Sigmoid colon (tissue), 7 donors: Measurements from ENCODE around the gene LSM11. TPM values are rescaled to one million over a fixed set of nuclear protein-coding genes. Genes with fewer than 3 reads are reported as not detected.

Source experiments
- DNase-seq: peaks from one replicate; pipeline ENCODE4 v3.0.0-alpha.2; 2019
- H3K27ac ChIP-seq, 4 donors: fragments of 200-600 bp; sonication (generic); one replicate each; pipeline ENCODE4 v1.5.1; 2016 to 2019; ENCODE audit warnings: mild to moderate bottlenecking in 1 of 4
- H3K27me3 ChIP-seq, 3 donors: fragments of 200-600 bp; sonication (generic); one replicate each; pipeline ENCODE4 v1.5.1; 2019; ENCODE audit warnings: mild to moderate bottlenecking in 1 of 3
- H3K36me3 ChIP-seq, 4 donors: fragments of 200-600 bp; sonication (generic); one replicate each; pipeline ENCODE4 v1.5.1; 2016 to 2019
- H3K4me1 ChIP-seq, 4 donors: fragments of 200-600 bp; sonication (generic); one replicate each; pipeline ENCODE4 v1.5.1; 2017 to 2019
- H3K4me3 ChIP-seq, 4 donors: fragments of 200-600 bp; sonication (generic); one replicate each; pipeline ENCODE4 v1.5.1; 2017 to 2019; ENCODE audit warnings: mild to moderate bottlenecking in 2 of 4, moderate library complexity in 1 of 4
- H3K9me3 ChIP-seq, 4 donors: fragments of 200-600 bp in 3 of 4; sonication (generic) in 3 of 4; one replicate each; pipeline versions ENCODE4 v1.5.1 to v1.6.1; 2013 to 2019
- CTCF ChIP-seq, 4 experiments: fragments of 450-650 bp in 3 of 4; fragments of 200-600 bp in 1 of 4; IDR thresholded peaks; one replicate each; pipeline ENCODE4 v1.5.1; 2016 to 2019; ENCODE audit warnings: antibody characterized with exemption in 4 of 4, mild to moderate bottlenecking in 3 of 4, moderate library complexity in 2 of 4
- EP300 ChIP-seq, 4 donors: sonication (generic); formaldehyde crosslinking; IDR thresholded peaks; one replicate each; pipeline ENCODE4 v1.6.1; 2017; ENCODE audit warnings: antibody characterized with exemption in 4 of 4
- POLR2A ChIP-seq, 2 donors: fragments of 450-650 bp; IDR thresholded peaks; one replicate each; pipeline ENCODE4 v1.6.1; 2016; ENCODE audit warnings: antibody characterized with exemption in 2 of 2, mild to moderate bottlenecking in 2 of 2, moderate library complexity in 2 of 2
- POLR2AphosphoS5 ChIP-seq, 4 donors: sonication (generic); formaldehyde crosslinking; IDR thresholded peaks; one replicate each; pipeline ENCODE4 v1.6.1; 2017; ENCODE audit warnings: antibody characterized with exemption in 4 of 4
- WGBS, 2 donors: extraction: QIAGEN DNeasy Blood & Tissue Kit; methylation state at CpG; one replicate each; pipeline ENCODE4 v1.1.7; 2013; 5-methylcytosine and 5-hydroxymethylcytosine counted together
- intact Hi-C: fragments of 100-400 bp; cut with DNase I; formaldehyde crosslinking; loops from one replicate; pipeline ENCODE4 v1.15.1; 2023
- polyA plus RNA-seq, 3 donors: library from polyadenylated mRNA; stranded (reverse); fragments of 200-250 nt; gene quantifications; one replicate each; pipeline ENCODE4 v1.2.3, GENCODE V29; 2013
- total RNA-seq, 4 donors: library from RNA; depleted of rRNA; stranded (reverse); fragments of >200 nt; gene quantifications; one replicate each; pipeline ENCODE4 v1.1.0, GENCODE V29; 2016
- donor health status: healthy with polysubstance abuse.
- donor health status: Bipolar disorder and iron deficiency.
- donor health status: healthy.

LSM11 gene
- total and polyA plus RNA-seq, 7 donors, result 0.60 to 16.6 (median 12.1) TPM

- no peaks in the 10 kb centered on the region for H3K4me1 ChIP-seq
- H3K9me3 ChIP-seq, result no peaks in the 10 kb centered on the region
- no peak for DNase-seq
- peaks cover 6 to 65% (median 10%) of the 10 kb centered on the region in 4 donors for H3K36me3 ChIP-seq
- no peak overlapping the region for H3K4me3 ChIP-seq
- no peak for TF ChIP-seq CTCF (IDR thresholded peaks at IDR 0.05)
- TF ChIP-seq POLR2AphosphoS5 (IDR thresholded peaks at IDR 0.05), result no peak
- no peak for TF ChIP-seq EP300 (IDR thresholded peaks at IDR 0.05)
- no peak for TF ChIP-seq POLR2A (IDR thresholded peaks at IDR 0.05)
- WGBS, 2 donors, result 94 to 95% methylated on average over 3 of the region's 3 CpGs
- intact Hi-C loops, result no loop called here
- H3K27ac ChIP-seq, result no peak overlapping the region
- no peaks in the 10 kb centered on the region for H3K27me3 ChIP-seq
These were observed 42.3 kb downstream of the LSM11 start for GRCh38 chr5:157785801-157786200.

GRCh38 chr5:157793301-157793700, 49.8 kb downstream of the LSM11 start:
- TF ChIP-seq POLR2A (IDR thresholded peaks at IDR 0.05), result no peak
- no peak for TF ChIP-seq POLR2AphosphoS5 (IDR thresholded peaks at IDR 0.05)
- no peak for TF ChIP-seq EP300 (IDR thresholded peaks at IDR 0.05)
- no peak for TF ChIP-seq CTCF (IDR thresholded peaks at IDR 0.05)
- DNase-seq, result no peak
- Histone ChIP-seq H3K9me3 (no peaks in the 10 kb centered on the region), H3K4me3 (no peak overlapping the region), H3K27ac (no peak overlapping the region), H3K4me1 (no peaks in the 10 kb centered on the region), H3K27me3 (no peaks in the 10 kb centered on the region), H3K36me3 (peaks cover 6 to 81% (median 15%) of the 10 kb centered on the region in 4 donors)
- intact Hi-C loops, result no loop called here
- WGBS, 2 donors, result 68 to 72% methylated on average over 4 of the region's 4 CpGs

- no peaks in the 10 kb centered on the region for H3K27me3 ChIP-seq
- H3K4me1 ChIP-seq, result no peaks in the 10 kb centered on the region
- no peak for TF ChIP-seq EP300 (IDR thresholded peaks at IDR 0.05)
- TF ChIP-seq CTCF (IDR thresholded peaks at IDR 0.05), result no peak
- TF ChIP-seq POLR2AphosphoS5 (IDR thresholded peaks at IDR 0.05), result no peak
- no peak for TF ChIP-seq POLR2A (IDR thresholded peaks at IDR 0.05)
- no peak overlapping the region for H3K4me3 ChIP-seq
- WGBS, 2 donors, result 91 to 93% methylated on average over 1 of the region's 1 CpG
- DNase-seq, result no peak
- intact Hi-C loops, result no loop called here
- no peak overlapping the region for H3K27ac ChIP-seq
- peaks cover 10 to 76% (median 15%) of the 10 kb centered on the region in 4 donors for H3K36me3 ChIP-seq
- H3K9me3 ChIP-seq, result no peaks in the 10 kb centered on the region
These were observed 56.1 kb downstream of the LSM11 start for GRCh38 chr5:157799578-157799977.

- H3K4me1 ChIP-seq, result no peaks in the 10 kb centered on the region
- intact Hi-C loops, result no loop called here
- H3K27ac ChIP-seq, result no peak overlapping the region
- peaks cover 16 to 76% (median 19%) of the 10 kb centered on the region in 4 donors for H3K36me3 ChIP-seq
- no peaks in the 10 kb centered on the region for H3K9me3 ChIP-seq
- no peak for DNase-seq
- H3K4me3 ChIP-seq, result no peak overlapping the region
- TF ChIP-seq POLR2AphosphoS5 (IDR thresholded peaks at IDR 0.05), result no peak
- TF ChIP-seq CTCF (IDR thresholded peaks at IDR 0.05), result no peak
- TF ChIP-seq POLR2A (IDR thresholded peaks at IDR 0.05), result no peak
- no peak for TF ChIP-seq EP300 (IDR thresholded peaks at IDR 0.05)
- 77 to 88% methylated on average over 1 of the region's 1 CpG for whole genome bisulfite sequencing, 2 donors
- H3K27me3 ChIP-seq, result no peaks in the 10 kb centered on the region
These were observed 56.6 kb downstream of the LSM11 start for GRCh38 chr5:157800137-157800536.

- Histone ChIP-seq H3K36me3 (peaks cover 21 to 66% (median 26%) of the 10 kb centered on the region in 4 donors), H3K4me1 (peaks cover 0 to 1% (median 0%) of the 10 kb centered on the region in 4 donors), H3K27me3 (no peaks in the 10 kb centered on the region), H3K27ac (no peak overlapping the region), H3K4me3 (no peak overlapping the region), H3K9me3 (no peaks in the 10 kb centered on the region)
- no peak for DNase-seq
- TF ChIP-seq POLR2AphosphoS5 (IDR thresholded peaks at IDR 0.05), result no peak
- TF ChIP-seq CTCF (IDR thresholded peaks at IDR 0.05), result no peak
- no peak for TF ChIP-seq EP300 (IDR thresholded peaks at IDR 0.05)
- no peak for TF ChIP-seq POLR2A (IDR thresholded peaks at IDR 0.05)
- WGBS, 2 donors, result 97 to 98% methylated on average over 6 of the region's 6 CpGs
- intact Hi-C loops, result no loop called here
These were observed 59.2 kb downstream of the LSM11 start for GRCh38 chr5:157802736-157803135.
